Measurements from ENCODE around the gene DGKI.
"Not testable (repeated sequence)": the region's sequence is repeated elsewhere in the genome, so short reads cannot be mapped to it uniquely, and the experiment has no call there.

Gene DGKI

GRCh38 chr7:137835486-137836112 lies 11.2 kb downstream of the DGKI start:
- DNase-seq (ENCODE audit: low spot score) = no peak

- DNase-seq (ENCODE audit: low spot score) = no peak
Observed at GRCh38 chr7:137834552-137834951, 12.2 kb downstream of the DGKI start.

- DNase-seq (ENCODE audit: low spot score) = not testable (repeated sequence)
Observed at GRCh38 chr7:137832990-137833389, 13.8 kb downstream of the DGKI start.

- DNase-seq (ENCODE audit: low spot score) = no peak
Observed at GRCh38 chr7:137832382-137832781, 14.4 kb downstream of the DGKI start.

GRCh38 chr7:137831555-137831954 lies 15.2 kb downstream of the DGKI start:
- DNase-seq (ENCODE audit: low spot score) = not testable (repeated sequence)

GRCh38 chr7:137829337-137829992 lies 17.3 kb downstream of the DGKI start:
- no peak for DNase-seq (ENCODE audit: low spot score)

- DNase-seq (ENCODE audit: low spot score) = no peak
Observed at GRCh38 chr7:137828456-137828855, 18.3 kb downstream of the DGKI start.

GRCh38 chr7:137825489-137825888 lies 21.3 kb downstream of the DGKI start:
- no peak for DNase-seq (ENCODE audit: low spot score)

GRCh38 chr7:137820677-137821420 lies 25.9 kb downstream of the DGKI start:
- DNase-seq (ENCODE audit: low spot score) = no peak

GRCh38 chr7:137820156-137820555 lies 26.6 kb downstream of the DGKI start:
- DNase-seq (ENCODE audit: low spot score) = no peak

- no peak for DNase-seq (ENCODE audit: low spot score)
Observed at GRCh38 chr7:137818036-137818435, 28.7 kb downstream of the DGKI start.

GRCh38 chr7:137816696-137817320 lies 30.0 kb downstream of the DGKI start:
- no peak for DNase-seq (ENCODE audit: low spot score)

GRCh38 chr7:137813541-137813940 lies 33.2 kb downstream of the DGKI start:
- no peak for DNase-seq (ENCODE audit: low spot score)

GRCh38 chr7:137810248-137810647 lies 36.5 kb downstream of the DGKI start:
- DNase-seq (ENCODE audit: low spot score) = no peak

GRCh38 chr7:137804836-137805235 lies 41.9 kb downstream of the DGKI start:
- DNase-seq (ENCODE audit: low spot score) = no peak

- no peak for DNase-seq (ENCODE audit: low spot score)
Observed at GRCh38 chr7:137801491-137801890, 45.3 kb downstream of the DGKI start.

GRCh38 chr7:137801003-137801402 lies 45.8 kb downstream of the DGKI start:
- no peak for DNase-seq (ENCODE audit: low spot score)

- no peak for DNase-seq (ENCODE audit: low spot score)
Observed at GRCh38 chr7:137798073-137798763, 48.6 kb downstream of the DGKI start.

GRCh38 chr7:137795211-137795610 lies 51.6 kb downstream of the DGKI start:
- no peak for DNase-seq (ENCODE audit: low spot score)

- no peak for DNase-seq (ENCODE audit: low spot score)
Observed at GRCh38 chr7:137791930-137792329, 54.8 kb downstream of the DGKI start.

- no peak for DNase-seq (ENCODE audit: low spot score)
Observed at GRCh38 chr7:137790828-137791227, 55.9 kb downstream of the DGKI start.

GRCh38 chr7:137789215-137789882 lies 57.4 kb downstream of the DGKI start:
- no peak for DNase-seq (ENCODE audit: low spot score)
